GM12878 (cell line): Measurements from ENCODE around the gene ZMIZ2. TPM values are rescaled to one million over a fixed set of nuclear protein-coding genes. Genes with fewer than 3 reads are reported as not detected.

Experiments used
- ATAC-seq: fragments of 200-7000 bp; cut with Tn5 transposase; 3 replicates; pipeline ENCODE4 v1.9.1; 2020; ENCODE audit warnings: mild to moderate bottlenecking, moderate library complexity
- BruUV-seq: library from RNA; stranded (reverse); fragments of 400-500 nt; replicated peaks from 2 replicates; lab custom pipeline; 2021; lab: Mats Ljungman, UMichigan
- CTCF ChIA-PET: fragments of 300-600 bp; sonication (Branson Sonifier 250); formaldehyde crosslinking; extraction: SDS; loops from one replicate; lab custom pipeline; 2021; ENCODE audit warnings: inconsistent platforms; lab: Yijun Ruan, JAX
- POLR2A ChIA-PET: fragments of 350-600 bp; formaldehyde crosslinking; extraction: SDS; loops from one replicate; lab custom pipeline; 2021; ENCODE audit warnings: inconsistent platforms; lab: Charles Lee
- RAD21 ChIA-PET: fragments of 300-600 bp; sonication (Branson Sonifier 250); formaldehyde crosslinking; loops from one replicate; lab custom pipeline; 2023; ENCODE audit warnings: antibody characterized with exemption; ENCODE audit not compliant: unreplicated experiment; lab: Charles Lee
- SMC1A ChIA-PET: fragments of 300-600 bp; sonication (Branson Sonifier 250); formaldehyde crosslinking; loops from one replicate; lab custom pipeline; 2023; ENCODE audit not compliant: unreplicated experiment, uncharacterized antibody; lab: Charles Lee
- DNase-seq: peaks from one replicate; pipeline ENCODE4 v3.0.0-alpha.2; 2011; ENCODE audit warnings: low read depth, low spot score
- FAIRE-seq: peaks from 3 replicates; lab custom pipeline; 2011; peaks lifted over from hg19 to GRCh38; lab: Jason Lieb, UNC
- H2AFZ ChIP-seq: 2 replicates; pipeline ENCODE4 v1.6.0; 2011; ENCODE audit warnings: low read depth, low read length, control low read depth; ENCODE audit not compliant: control insufficient read depth
- H3K27ac ChIP-seq: 2 replicates; pipeline ENCODE4 v1.5.1; 2011; ENCODE audit warnings: control low read depth; ENCODE audit not compliant: control insufficient read depth, insufficient read depth
- H3K27me3 ChIP-seq, 2 experiments: replicated peaks in 1 of 2; 2 replicates each; pipeline versions ENCODE4 v1.6.0 to v1.6.1; 2011; ENCODE audit warnings: low read length in 1 of 2; ENCODE audit not compliant: control insufficient read depth in 2 of 2, insufficient read depth in 2 of 2
- H3K36me3 ChIP-seq, 2 experiments: 2 replicates each; pipeline ENCODE4 v1.5.1; 2011; ENCODE audit warnings: low read length in 1 of 2; ENCODE audit not compliant: control insufficient read depth in 2 of 2, insufficient read depth in 2 of 2
- H3K4me1 ChIP-seq: 2 replicates; pipeline ENCODE4 v1.6.1; 2011; ENCODE audit warnings: mild to moderate bottlenecking, low read length, moderate library complexity, mixed read lengths; ENCODE audit not compliant: control insufficient read depth, insufficient read depth
- H3K4me2 ChIP-seq: 2 replicates; pipeline ENCODE4 v1.6.0; 2011; ENCODE audit warnings: control low read depth; ENCODE audit not compliant: control insufficient read depth, insufficient read depth
- H3K4me3 ChIP-seq: fragments of 200-600 bp; sonication (generic); 2 replicates; pipeline ENCODE4 v1.5.1; 2016
- H3K79me2 ChIP-seq: 2 replicates; pipeline ENCODE4 v1.6.0; 2011; ENCODE audit warnings: low read length; ENCODE audit not compliant: control insufficient read depth, insufficient read depth
- H3K9ac ChIP-seq: 2 replicates; pipeline ENCODE4 v1.8.0; 2011; ENCODE audit warnings: low read length, control low read depth, mixed read lengths; ENCODE audit not compliant: control insufficient read depth, insufficient read depth
- H3K9me3 ChIP-seq: replicated peaks from 3 replicates; pipeline ENCODE4 v1.5.1; 2011; ENCODE audit warnings: mild to moderate bottlenecking, low read length; ENCODE audit not compliant: control insufficient read depth, insufficient read depth
- H4K20me1 ChIP-seq: 2 replicates; pipeline ENCODE4 v1.6.0; 2011; ENCODE audit not compliant: control insufficient read depth, insufficient read depth
- CHD1 ChIP-seq: IDR thresholded peaks from 2 replicates; pipeline ENCODE4 v1.6.1; 2012; ENCODE audit warnings: low read depth, low read length, improper control_type of control experiment
- CREM ChIP-seq: IDR thresholded peaks from 2 replicates; pipeline ENCODE4 v1.6.1; 2014; ENCODE audit warnings: antibody characterized with exemption, low read depth
- EZH2 ChIP-seq: IDR thresholded peaks from 2 replicates; pipeline ENCODE4 v1.6.1; 2012; ENCODE audit warnings: low read depth, mild to moderate bottlenecking, control low read depth, inconsistent platforms, low read length, borderline replicate concordance; ENCODE audit not compliant: control insufficient read depth
- JUNB ChIP-seq: IDR thresholded peaks from 2 replicates; pipeline ENCODE4 v1.6.1; 2016; ENCODE audit warnings: antibody characterized with exemption, mild to moderate bottlenecking
- PAX8 ChIP-seq: fragments of 450-650 bp; IDR thresholded peaks from 2 replicates; pipeline ENCODE4 v1.6.1; 2017; ENCODE audit warnings: mild to moderate bottlenecking, moderate library complexity
- PBX3 ChIP-seq: IDR thresholded peaks from 2 replicates; pipeline ENCODE4 v1.6.1; 2011; ENCODE audit warnings: mild to moderate bottlenecking, low read depth, low read length, moderate library complexity; ENCODE audit not compliant: insufficient replicate concordance
- PML ChIP-seq: IDR thresholded peaks from 2 replicates; pipeline ENCODE4 v1.6.1; 2012; ENCODE audit warnings: low read length, inconsistent platforms
- RAD21 ChIP-seq: IDR thresholded peaks from 2 replicates; pipeline ENCODE4 v1.6.1; 2011; ENCODE audit warnings: mild to moderate bottlenecking, low read depth, low read length, moderate library complexity; ENCODE audit not compliant: insufficient read depth
- RUNX3 ChIP-seq: IDR thresholded peaks from 2 replicates; pipeline ENCODE4 v1.6.1; 2012; ENCODE audit warnings: low read length, inconsistent platforms
- SIN3A ChIP-seq: IDR thresholded peaks from 2 replicates; pipeline ENCODE4 v1.6.1; 2012; ENCODE audit warnings: low read depth, low read length, improper control_type of control experiment
- SRF ChIP-seq, 2 experiments: IDR thresholded peaks; 2 replicates each; pipeline ENCODE4 v1.6.1; 2011; ENCODE audit warnings: low read depth in 2 of 2, low read length in 2 of 2, mild to moderate bottlenecking in 1 of 2, moderate library complexity in 1 of 2
- STAT1 ChIP-seq: fragments of 450-650 bp; conservative IDR thresholded peaks from 2 replicates; pipeline ENCODE4 v1.6.1; 2014; ENCODE audit warnings: antibody characterized with exemption, mild to moderate bottlenecking
- TCF3 ChIP-seq: IDR thresholded peaks from 2 replicates; pipeline ENCODE4 v1.6.1; 2012; ENCODE audit warnings: low read depth, mild to moderate bottlenecking, low read length, borderline replicate concordance; ENCODE audit not compliant: insufficient read depth
- WGBS: methylation state at CpG from one replicate; pipeline ENCODE4 v1.1.6; 2016; ENCODE audit warnings: low lambda C conversion rate; ENCODE audit not compliant: insufficient replicate concordance, insufficient coverage; ENCODE audit errors: missing lambda C conversion rate; 5-methylcytosine and 5-hydroxymethylcytosine counted together
- in situ Hi-C: fragments of 300-500 bp; cut with MboI; formaldehyde crosslinking; loops from 9 replicates; pipeline ENCODE4 v1.14.3; 2018; ENCODE audit warnings: mixed read lengths
- intact Hi-C: fragments of 100-400 bp; cut with micrococcal nuclease; formaldehyde crosslinking; loops from one replicate; pipeline ENCODE4 v1.14.2; 2022; ENCODE audit not compliant: unreplicated experiment
- polyA plus RNA-seq, 11 experiments: library from polyadenylated mRNA; depleted of rRNA in 4 of 11; unstranded in 6 of 11; stranded (reverse) in 5 of 11; fragments of >200 nt; fragmentation: Nextera tagmentation in 4 of 11; fragmentation: Illumina TruSeq in 1 of 11; extraction: Ambion mirVana in 4 of 11; extraction: Trizol in 1 of 11; gene quantifications; 1 replicate in 1 of 11; 2 replicates in 10 of 11; pipeline versions ENCODE4 v1.2.1 to v1.2.3, GENCODE V29; 2011 to 2016; ENCODE audit warnings: inconsistent platforms in 2 of 11, missing spikeins in 2 of 11, low read depth in 1 of 11
- total RNA-seq, 4 experiments: library from RNA; depleted of rRNA in 3 of 4; stranded (reverse); fragments of >200 nt in 3 of 4; fragmentation: Illumina TruSeq in 1 of 4; extraction: Trizol in 1 of 4; gene quantifications; 2 replicates each; pipeline versions ENCODE4 v1.2.1 to v1.2.3, GENCODE V29; 2013 to 2021

The ZMIZ2 gene
- total and polyA plus RNA-seq, 10 of the 15 experiments (the other 5 are each of a cell fraction or from before 2014, with no cell fraction given), result 0.71 to 158 (median 17.0) TPM

GRCh38 chr7:44711528-44711927 lies 37.1 kb upstream of the ZMIZ2 start (continued):
- TF ChIP-seq PAX8 (no peak), RUNX3 (no peak), STAT1 (no peak)
- TF ChIP-seq, all 136 proteins: peak for 0

- no peaks in the 10 kb centered on the region for H4K20me1 ChIP-seq
- POLR2A ChIA-PET, result no interaction called here
- TF ChIP-seq SIN3A (no peak), SRF (IDR thresholded peaks at IDR 0.05; ENCODE audit: low read depth in 2 of 2, low read length in 2 of 2) (no peak), PBX3 (no peak), TCF3 (no peak), CHD1 (no peak), CREM (no peak), PML (no peak), JUNB (no peak), EZH2 (no peak), RAD21 (no peak)
- TF ChIP-seq, all 136 proteins: peak for 0
- ATAC-seq, result no peak
- Histone ChIP-seq H3K4me1 (no peaks in the 10 kb centered on the region), H3K4me3 (no peak overlapping the region), H3K79me2 (no peaks in the 10 kb centered on the region), H3K4me2 (no peak overlapping the region), H3K36me3 (peaks cover 7 to 8% of the 10 kb centered on the region in 2 experiments), H3K27ac (no peak overlapping the region), H3K9me3 (no peaks in the 10 kb centered on the region), H3K9ac (no peak overlapping the region), H3K27me3 (no peaks in the 10 kb centered on the region), H2AFZ (no peak overlapping the region)
- no peak for DNase-seq
- 67% methylated on average over 5 of the region's 5 CpGs for WGBS
- ChIA-PET CTCF (no interaction called here), RAD21 (no interaction called here), SMC1A (no interaction called here)
- no TSS peak for BruUV-seq
- intact Hi-C loops (no loop called here), in situ Hi-C loops (no loop called here)
- FAIRE-seq, result no peak
Observed at GRCh38 chr7:44712012-44712411, 36.6 kb upstream of the ZMIZ2 start.
